ENCODE results near the gene LRRN4CL.
A peak's percentile ranks its signal among the peaks of the same experiment; 100 is the strongest.
"Not testable (repeated sequence)": the region's sequence is repeated elsewhere in the genome, so short reads cannot be mapped to it uniquely, and the experiment has no call there.

Gene LRRN4CL

GRCh38 chr11:62675415-62675814 lies 13.9 kb downstream of the LRRN4CL start:
- DNase-seq (ENCODE audit: low read depth) = not testable (repeated sequence)

- no peak for DNase-seq (ENCODE audit: low read depth)
These were observed 16.2 kb downstream of the LRRN4CL start for GRCh38 chr11:62673196-62673525.

GRCh38 chr11:62671608-62672389 lies 17.5 kb downstream of the LRRN4CL start, which contains the start of the genes LBHD1 and UQCC3:
LBHD1 (minus strand) TSS chr11:62672267; CDS start chr11:62670031, 2,236 bp downstream.
UQCC3 (plus strand) TSS chr11:62671673; CDS start chr11:62671746, 73 bp downstream.
- peak; percentile 59 for DNase-seq (ENCODE audit: low read depth)

DNA sequence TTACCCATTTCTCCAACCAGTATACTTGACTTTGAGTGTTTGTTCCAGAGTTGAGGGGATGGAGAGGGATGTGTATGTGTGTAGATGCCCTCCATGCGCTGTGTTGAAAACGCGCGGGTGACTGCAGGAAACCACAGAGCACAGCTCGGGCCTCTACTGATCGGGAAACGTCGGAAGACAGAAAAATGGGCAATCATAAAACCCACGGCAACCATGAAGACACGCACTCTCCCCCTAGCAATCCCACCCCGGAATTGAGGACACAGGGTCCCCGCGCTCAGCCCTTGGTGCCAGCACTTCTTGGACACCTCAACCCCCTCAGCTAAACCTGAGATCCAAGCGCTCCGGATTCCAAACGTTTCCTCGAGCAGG lies 18.1 kb downstream of the LRRN4CL start:
- no peak for DNase-seq (ENCODE audit: low read depth)

DNA sequence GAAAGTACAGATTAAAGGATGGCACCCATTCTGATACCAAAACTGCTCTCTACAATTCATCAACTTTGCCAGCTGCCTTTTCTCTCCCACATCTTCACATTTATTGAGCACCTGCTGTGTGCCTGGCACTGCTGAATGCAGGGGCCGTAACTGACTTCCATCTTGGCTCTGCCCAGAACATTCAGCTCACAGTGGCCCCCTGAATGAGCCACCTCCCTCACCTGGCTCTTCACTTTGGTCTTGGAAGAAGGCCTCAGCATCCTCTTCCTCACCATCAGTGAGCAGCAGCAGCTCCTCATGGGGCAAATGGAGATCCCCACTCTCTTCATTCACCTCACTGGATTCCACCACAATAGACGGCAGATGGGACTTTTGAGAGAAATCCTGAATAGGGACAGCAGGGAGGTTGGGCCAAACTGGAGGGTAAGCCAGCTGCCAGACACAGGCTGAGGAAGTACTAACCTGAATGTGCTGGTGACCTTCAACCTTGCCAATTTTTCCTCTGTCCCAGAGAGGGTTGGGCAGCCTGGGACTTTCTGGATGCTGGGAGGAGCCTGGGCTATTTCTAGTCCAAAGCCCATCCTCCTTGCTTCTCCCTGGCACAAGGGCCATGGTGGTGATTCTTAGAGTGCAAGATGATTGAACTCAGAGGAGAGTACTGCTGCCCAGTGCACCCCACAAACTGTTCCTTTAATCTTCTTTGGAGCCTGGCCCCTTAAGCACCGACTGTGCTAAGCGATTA lies 19.7 kb downstream of the LRRN4CL start:
- no peak for DNase-seq (ENCODE audit: low read depth)

GRCh38 chr11:62667460-62667859 lies 21.9 kb downstream of the LRRN4CL start:
- DNase-seq (ENCODE audit: low read depth) = no peak

DNA sequence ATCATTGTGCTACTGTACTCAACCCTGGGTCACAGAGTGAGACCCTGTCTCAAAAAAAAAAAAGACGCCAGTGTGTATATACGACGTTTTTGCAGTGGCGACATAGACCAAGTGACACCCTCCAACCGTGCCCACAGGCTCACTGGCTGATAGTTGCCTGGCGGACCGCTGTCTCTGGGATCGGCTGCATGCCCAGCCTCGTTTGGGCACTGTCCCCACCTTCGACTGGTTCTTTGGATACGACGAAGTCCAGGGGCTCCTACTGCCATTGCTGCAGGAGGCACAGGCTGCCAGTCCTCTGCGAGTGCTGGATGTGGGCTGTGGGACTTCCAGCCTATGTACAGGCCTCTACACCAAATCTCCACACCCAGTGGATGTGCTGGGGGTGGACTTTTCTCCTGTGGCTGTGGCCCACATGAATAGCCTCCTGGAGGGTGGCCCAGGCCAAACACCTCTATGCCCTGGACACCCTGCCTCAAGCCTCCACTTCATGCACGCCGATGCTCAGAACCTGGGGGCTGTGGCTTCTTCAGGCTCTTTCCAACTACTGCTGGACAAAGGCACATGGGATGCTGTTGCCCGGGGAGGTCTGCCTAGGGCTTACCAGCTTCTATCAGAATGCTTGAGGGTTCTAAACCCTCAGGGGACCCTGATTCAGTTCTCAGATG lies 22.9 kb downstream of the LRRN4CL start:
- no peak for DNase-seq (ENCODE audit: low read depth)

- peak; percentile 52 for DNase-seq (ENCODE audit: low read depth)
These were observed 23.6 kb downstream of the LRRN4CL start for GRCh38 chr11:62665599-62666258.

GRCh38 chr11:62665075-62665598 lies 24.2 kb downstream of the LRRN4CL start, which contains the start of the genes C11orf98 and CSKMT:
C11orf98 (minus strand) TSS chr11:62665210; CDS start chr11:62665169, 41 bp downstream.
CSKMT (plus strand) TSS chr11:62665312; CDS start chr11:62665880, 568 bp downstream.
- DNase-seq (ENCODE audit: low read depth) = peak; percentile 88

- peak; percentile 29 for DNase-seq (ENCODE audit: low read depth)
These were observed 24.8 kb downstream of the LRRN4CL start for GRCh38 chr11:62664405-62665074.

DNA sequence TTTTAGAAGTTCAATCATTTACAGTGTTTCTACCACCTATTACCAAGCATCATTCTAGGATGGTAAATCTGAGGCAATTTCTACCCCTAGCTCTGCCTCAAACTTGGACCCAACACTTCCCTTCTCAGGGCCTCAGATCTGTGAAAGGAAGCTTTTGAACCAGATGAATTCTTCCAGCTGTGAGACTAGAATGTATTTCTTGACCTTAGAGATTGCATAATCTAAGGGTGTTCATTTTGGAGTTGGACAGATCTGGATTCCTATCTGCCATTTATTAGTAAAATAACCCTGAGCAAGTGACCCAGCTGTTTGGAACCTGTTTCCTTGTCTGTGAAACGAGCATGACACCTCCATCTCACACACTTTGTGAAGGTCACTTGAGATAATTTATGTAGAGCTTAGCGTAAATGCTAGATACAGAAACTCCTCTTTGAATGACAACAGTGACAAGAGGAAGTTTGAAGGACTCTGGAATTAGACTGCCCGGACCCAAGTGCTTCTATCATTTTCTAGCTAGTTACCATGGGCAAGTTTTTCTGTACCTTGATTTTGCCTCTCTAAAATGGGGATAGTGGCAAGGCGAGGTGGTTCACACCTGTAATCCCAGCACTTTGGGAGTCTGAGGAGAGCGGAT lies 32.4 kb downstream of the LRRN4CL start:
- no peak for DNase-seq (ENCODE audit: low read depth)

DNA sequence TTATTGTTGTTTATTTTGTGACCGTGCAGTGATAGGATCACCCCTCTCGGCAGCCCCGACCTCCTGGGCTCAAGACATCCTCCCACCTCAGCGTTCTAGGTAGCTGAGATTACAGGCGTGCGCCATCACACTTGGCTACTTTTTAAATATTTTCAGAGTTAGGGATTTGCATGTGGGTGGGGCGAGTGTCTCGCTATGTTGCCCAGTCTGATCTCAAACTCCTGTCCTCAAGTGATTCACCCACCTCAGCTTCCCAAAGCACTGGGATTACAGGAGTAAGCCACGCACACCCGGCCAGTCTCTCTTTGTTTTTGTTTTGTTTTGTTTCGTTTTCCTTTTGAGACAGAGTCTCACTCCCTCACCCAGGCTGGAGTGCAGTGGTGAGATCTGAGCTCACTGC lies 35.0 kb downstream of the LRRN4CL start:
- DNase-seq (ENCODE audit: low read depth) = no peak

GRCh38 chr11:62652161-62653006 lies 36.9 kb downstream of the LRRN4CL start:
- DNase-seq (ENCODE audit: low read depth) = peak; percentile 61

GRCh38 chr11:62650283-62650682 lies 39.0 kb downstream of the LRRN4CL start:
- DNase-seq (ENCODE audit: low read depth) = not testable (repeated sequence)

DNA sequence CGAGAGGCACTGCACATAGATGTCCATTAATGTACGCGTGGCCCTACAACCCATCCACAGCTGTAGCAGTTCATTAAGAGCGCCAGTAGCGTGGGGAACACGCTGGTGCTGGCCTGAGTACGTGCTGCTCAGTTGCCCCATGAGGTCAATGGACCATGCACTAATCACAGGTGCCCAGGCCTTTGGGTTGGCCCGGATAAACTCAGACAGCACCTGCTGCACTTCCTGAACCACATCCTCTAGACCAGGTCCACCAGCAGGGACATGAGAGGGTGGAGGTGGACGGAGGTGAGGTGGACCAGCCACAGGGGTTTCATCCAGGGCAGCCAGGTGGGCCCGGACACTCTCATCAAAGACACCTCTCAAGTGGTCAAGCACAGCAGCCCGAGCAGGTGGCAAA lies 39.8 kb downstream of the LRRN4CL start:
- no peak for DNase-seq (ENCODE audit: low read depth)

DNA sequence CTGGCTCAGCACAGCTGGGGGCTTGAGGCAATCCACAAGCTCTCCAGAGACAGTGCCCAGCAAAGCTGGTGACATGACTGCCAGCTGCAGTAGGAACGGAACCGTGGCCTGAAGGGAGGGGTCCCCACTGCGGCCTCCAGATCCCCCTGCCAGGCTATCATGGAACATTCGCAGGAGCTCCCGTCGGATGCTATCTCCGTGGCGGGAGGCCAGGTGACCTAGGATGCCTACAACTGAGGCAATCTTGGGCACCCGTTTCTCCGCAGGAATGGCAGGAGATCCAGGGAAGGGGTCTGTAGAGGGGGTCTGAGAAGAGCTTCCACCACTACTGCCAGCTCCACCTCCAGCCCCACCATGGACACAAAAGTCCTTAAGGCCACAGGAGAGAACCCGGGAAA lies 40.4 kb downstream of the LRRN4CL start:
- no peak for DNase-seq (ENCODE audit: low read depth)

DNA sequence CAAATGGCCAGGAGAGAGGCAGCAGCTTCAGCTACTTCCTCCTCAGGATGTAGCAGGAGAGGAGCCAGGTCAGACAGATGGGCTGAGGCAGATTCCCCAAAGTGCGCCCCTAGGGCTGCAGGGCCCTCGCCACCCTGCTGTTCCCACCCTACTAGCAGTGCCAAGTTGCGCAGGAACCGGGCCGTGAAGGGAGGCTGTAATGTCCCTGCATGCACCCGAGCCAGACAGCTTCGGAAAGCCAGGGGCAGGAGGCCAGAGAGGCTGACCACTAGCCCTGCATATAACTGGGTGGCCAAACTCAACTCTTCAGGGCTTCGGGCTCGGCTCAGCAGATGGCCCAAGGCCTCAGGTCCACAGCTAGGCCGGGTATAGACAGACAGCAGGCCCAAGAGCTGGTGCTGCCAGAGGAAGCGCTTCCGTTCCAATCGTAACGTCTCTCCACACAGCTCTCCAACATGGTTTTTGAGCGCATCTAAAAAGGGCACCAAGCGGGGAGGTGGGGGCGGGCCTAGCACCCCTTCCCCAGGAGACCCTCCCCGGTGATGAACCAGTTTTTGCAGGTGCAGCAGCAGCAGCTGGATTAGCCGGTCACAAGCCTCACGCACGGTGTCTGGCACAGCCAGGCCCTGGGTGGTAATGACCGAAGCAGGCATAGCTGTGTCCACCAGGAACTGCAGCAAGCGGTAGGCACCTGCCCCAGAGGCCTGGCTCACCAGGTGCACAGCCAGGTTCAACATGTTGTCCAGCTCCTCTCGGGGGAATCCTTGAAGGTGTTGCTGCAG lies 41.0 kb downstream of the LRRN4CL start:
- no peak for DNase-seq (ENCODE audit: low read depth)

- DNase-seq (ENCODE audit: low read depth) = no peak
These were observed 41.7 kb downstream of the LRRN4CL start for GRCh38 chr11:62647609-62648005.
